ENCODE results near the gene ACTL10. TPM values are rescaled to one million over a fixed set of nuclear protein-coding genes. Genes with fewer than 3 reads are reported as not detected.

The ACTL10 gene
- total RNA-seq, 6 experiments from 2014 or later = 0.20 to 1.1 (median 0.56) TPM; not detected in 1

DNA sequence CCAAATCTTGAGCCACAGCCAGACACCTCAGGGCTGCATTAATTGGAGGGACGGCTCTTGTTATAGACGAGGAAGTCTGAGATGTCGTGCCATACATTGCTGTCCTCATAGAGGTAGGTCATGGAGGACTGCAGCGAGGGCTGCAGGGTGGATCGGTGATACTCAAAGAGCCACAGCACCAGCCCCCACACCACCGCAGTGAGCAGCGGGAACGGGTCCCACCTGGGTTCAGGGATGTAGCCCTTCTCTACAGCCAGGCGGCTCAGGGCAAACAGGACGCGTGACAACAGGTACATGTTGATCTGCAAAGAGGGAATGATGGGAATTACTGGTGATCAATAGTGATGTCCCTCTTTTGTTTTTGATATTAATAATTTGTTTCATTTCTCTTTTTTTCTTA is 40.9 kb downstream of the ACTL10 start:
- H3K4me3 ChIP-seq = no peak overlapping the region
- intact Hi-C loops (cut with DNase I) = no loop called here
- ATAC-seq (no peak), DNase-seq (no peak)
- TF ChIP-seq POLR2A (IDR thresholded peaks at IDR 0.05) (no peak), CTCF (IDR thresholded peaks at IDR 0.05) (no peak)
- no peaks in the 10 kb centered on the region for H3K27me3 ChIP-seq
- no peaks in the 10 kb centered on the region for H3K9me3 ChIP-seq
- H3K36me3 ChIP-seq = peaks cover 0 to 17% (median 6%) of the 10 kb centered on the region in 4 donors
- WGBS (ENCODE audit: insufficient coverage, low coverage, low lambda C conversion rate, missing lambda C conversion rate) = 86% methylated on average over 8 of the region's 11 CpGs
- H3K27ac ChIP-seq = no peak overlapping the region
- H3K4me1 ChIP-seq = peaks cover 0 to 4% (median 1%) of the 10 kb centered on the region in 4 donors

DNA sequence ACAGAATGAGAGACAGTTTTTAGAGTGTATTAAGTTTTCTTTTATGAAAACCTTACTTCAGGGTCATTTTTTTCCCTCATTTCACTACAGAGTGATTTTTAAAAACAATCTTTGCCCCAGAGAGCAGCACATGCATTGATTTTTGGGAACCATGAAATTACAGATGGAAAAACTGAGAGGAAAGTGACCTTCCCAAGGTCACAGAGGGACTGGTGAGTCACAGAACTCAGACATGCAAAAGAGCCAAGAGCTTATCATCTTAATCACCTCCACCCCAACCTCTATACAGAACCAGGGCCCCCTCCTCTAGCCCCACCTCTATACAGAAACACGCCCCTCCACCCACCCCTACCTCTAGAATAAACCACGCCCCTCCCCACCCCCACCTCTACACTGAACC is 42.7 kb downstream of the ACTL10 start:
- peak in 1 of 4 donors; percentile 68 for ATAC-seq
- Histone ChIP-seq H3K4me3 (no peak overlapping the region), H3K9me3 (no peaks in the 10 kb centered on the region), H3K36me3 (peaks cover 0 to 34% (median 13%) of the 10 kb centered on the region in 4 donors), H3K4me1 (no peaks in the 10 kb centered on the region), H3K27ac (no peak overlapping the region), H3K27me3 (no peaks in the 10 kb centered on the region)
- 84% methylated on average over 2 of the region's 2 CpGs for WGBS (ENCODE audit: insufficient coverage, low coverage, low lambda C conversion rate, missing lambda C conversion rate)
- no peak for DNase-seq
- intact Hi-C loops (cut with DNase I) = no loop called here
- TF ChIP-seq CTCF (IDR thresholded peaks at IDR 0.05) = no peak
- no peak for TF ChIP-seq POLR2A (IDR thresholded peaks at IDR 0.05)

- Histone ChIP-seq H3K4me3 (no peak overlapping the region), H3K27ac (no peak overlapping the region), H3K36me3 (peaks cover 0 to 37% (median 13%) of the 10 kb centered on the region in 4 donors), H3K4me1 (no peaks in the 10 kb centered on the region), H3K9me3 (no peaks in the 10 kb centered on the region), H3K27me3 (no peaks in the 10 kb centered on the region)
- DNase-seq (no peak), ATAC-seq (no peak)
- no peak for TF ChIP-seq POLR2A (IDR thresholded peaks at IDR 0.05)
- 87% methylated on average over 16 of the region's 16 CpGs for WGBS (ENCODE audit: insufficient coverage, low coverage, low lambda C conversion rate, missing lambda C conversion rate)
- intact Hi-C loops (cut with DNase I) = no loop called here
Observed at GRCh38 chr20:33709905-33710541, 43.3 kb downstream of the ACTL10 start.

GRCh38 chr20:33710681-33711445 is 44.1 kb downstream of the ACTL10 start:
- DNase-seq (no peak), ATAC-seq (peak in 3 of 4 donors; percentile 29 to 55 (median 41))
- intact Hi-C loops (cut with DNase I) = no loop called here
- H3K9me3 ChIP-seq = no peaks in the 10 kb centered on the region
- no peaks in the 10 kb centered on the region for H3K27me3 ChIP-seq
- H3K4me1 ChIP-seq = no peaks in the 10 kb centered on the region
- no peak for TF ChIP-seq POLR2A (IDR thresholded peaks at IDR 0.05)
- no peak for TF ChIP-seq CTCF (IDR thresholded peaks at IDR 0.05)
- H3K4me3 ChIP-seq = no peak overlapping the region
- WGBS (ENCODE audit: insufficient coverage, low coverage, low lambda C conversion rate, missing lambda C conversion rate) = 45% methylated on average over 12 of the region's 14 CpGs
- H3K27ac ChIP-seq = no peak overlapping the region
- peaks cover 0 to 37% (median 13%) of the 10 kb centered on the region in 4 donors for H3K36me3 ChIP-seq

- no peak overlapping the region for H3K27ac ChIP-seq
- intact Hi-C loops (cut with DNase I) = no loop called here
- ATAC-seq = no peak
- H3K36me3 ChIP-seq = peaks cover 0 to 37% (median 13%) of the 10 kb centered on the region in 4 donors
- H3K4me3 ChIP-seq = no peak overlapping the region
- no peaks in the 10 kb centered on the region for H3K4me1 ChIP-seq
- no peak for DNase-seq
- TF ChIP-seq CTCF (IDR thresholded peaks at IDR 0.05) = no peak
- TF ChIP-seq POLR2A (IDR thresholded peaks at IDR 0.05) = no peak
- H3K9me3 ChIP-seq = no peaks in the 10 kb centered on the region
- no peaks in the 10 kb centered on the region for H3K27me3 ChIP-seq
- WGBS (ENCODE audit: insufficient coverage, low coverage, low lambda C conversion rate, missing lambda C conversion rate) = no CpG with 5 or more reads among the region's 1 CpG
Observed at GRCh38 chr20:33711446-33711738, 44.6 kb downstream of the ACTL10 start.
